ENCODE results near the gene ZNF90. TPM values are rescaled to one million over a fixed set of nuclear protein-coding genes. Genes with fewer than 3 reads are reported as not detected.
"Not testable (repeated sequence)": the region's sequence is repeated elsewhere in the genome, so short reads cannot be mapped to it uniquely, and the experiment has no call there.

ZNF90 gene
- polyA plus RNA-seq, 1 donor (not counting 4 experiments of a cell fraction or from before 2014, with no cell fraction given), result 5.8 TPM

DNA sequence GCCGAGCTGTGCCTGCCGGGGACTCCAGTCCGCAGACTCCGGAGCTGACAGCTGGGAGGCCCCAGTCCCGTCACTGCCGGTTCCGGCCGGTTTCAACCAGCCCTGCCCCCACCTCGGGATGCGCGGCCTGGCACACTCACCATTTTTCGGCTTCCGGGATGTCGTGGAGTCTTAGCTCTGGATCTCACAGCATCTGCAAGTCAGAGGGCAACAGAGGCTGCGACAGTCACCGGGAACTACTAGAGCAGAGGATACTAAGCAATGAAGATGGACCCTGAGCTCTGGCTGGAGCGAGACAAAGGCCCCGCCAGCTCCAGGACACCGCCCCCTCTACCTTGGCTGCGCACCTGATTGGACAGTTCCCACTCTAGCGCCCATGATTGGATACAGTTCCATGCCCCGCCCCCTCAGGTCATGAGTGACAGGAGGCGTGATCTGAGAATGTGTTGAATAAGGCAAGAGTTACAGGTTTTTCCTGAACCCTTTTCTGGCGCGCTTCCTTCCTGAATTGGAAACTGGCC, 38.5 kb upstream of the ZNF90 start, which contains the start of gene ZNF682:
Gene ZNF682, minus strand, starts transcription at position 303 of the 521 bp plus-strand sequence. Its CDS starts 160 bp downstream, at position 143.
- peak within 1 kb of the TSS; percentile 100 for H2AFZ ChIP-seq (ENCODE audit: control insufficient read depth, low read length)
- peak; percentile 81 for DNase-seq (ENCODE audit: low read depth, low spot score)
- peaks cover 2% of the 10 kb centered on the region for H3K79me2 ChIP-seq (ENCODE audit: control insufficient read depth, insufficient read depth, low read length)
- TF ChIP-seq EZH2 (IDR thresholded peaks at IDR 0.05; ENCODE audit: low read length) (no peak), CTCF (optimal IDR thresholded peaks at IDR 0.05 in 1 of 3, IDR thresholded peaks at IDR 0.05 in 1 of 3, conservative IDR thresholded peaks at IDR 0.05 in 1 of 3; ENCODE audit: extremely low read depth in 1 of 3, insufficient read depth in 2 of 3, low read length in 3 of 3) (no peak)
- no peaks in the 10 kb centered on the region for H3K9me1 ChIP-seq (ENCODE audit: control insufficient read depth, extremely low read depth, insufficient read depth, low read length)
- FAIRE-seq, result peak; percentile 73
- H3K4me1 ChIP-seq (ENCODE audit: control insufficient read depth, extremely low read depth, insufficient read depth, low read length), result peaks cover 4% of the 10 kb centered on the region
- peak within 1 kb of the TSS; percentile 84 for H3K9ac ChIP-seq (ENCODE audit: control insufficient read depth, extremely low read depth, insufficient read depth, low read length)
- no peaks in the 10 kb centered on the region for H3K27me3 ChIP-seq (ENCODE audit: control insufficient read depth, extremely low read depth, insufficient read depth, low read length)
- H3K4me2 ChIP-seq (ENCODE audit: control insufficient read depth, extremely low read depth, insufficient read depth, low read depth, low read length), result peak within 1 kb of the TSS; percentile 95
- H3K27ac ChIP-seq (ENCODE audit: control insufficient read depth, insufficient read depth, low read length), result peak within 1 kb of the TSS; percentile 77
- no peaks in the 10 kb centered on the region for H3K36me3 ChIP-seq (ENCODE audit: control insufficient read depth in 2 of 2, extremely low read depth in 1 of 2, insufficient read depth in 2 of 2, low read length in 2 of 2)
- dilution Hi-C loops (cut with MboI; ENCODE audit: extremely low pct_ligation_motif_present, low sequenced_read_pairs), result no loop called here
- H3K4me3 ChIP-seq (ENCODE audit: control insufficient read depth in 2 of 3, extremely low read depth in 1 of 3, insufficient read depth in 2 of 3, low read depth in 1 of 3, low read length in 3 of 3), result peak within 1 kb of the TSS; percentile 92 to 95 (median 95)
- H3K9me3 ChIP-seq (ENCODE audit: control insufficient read depth, low read depth, low read length), result no peaks in the 10 kb centered on the region
- H4K20me1 ChIP-seq (ENCODE audit: control insufficient read depth, extremely low read depth, insufficient read depth, low read length), result no peaks in the 10 kb centered on the region

GRCh38 chr19:20044663-20045062, 33.1 kb upstream of the ZNF90 start:
- TF ChIP-seq EZH2 (IDR thresholded peaks at IDR 0.05; ENCODE audit: low read length), result no peak
- TF ChIP-seq CTCF (optimal IDR thresholded peaks at IDR 0.05 in 1 of 3, IDR thresholded peaks at IDR 0.05 in 1 of 3, conservative IDR thresholded peaks at IDR 0.05 in 1 of 3; ENCODE audit: extremely low read depth in 1 of 3, insufficient read depth in 2 of 3, low read length in 3 of 3), result no peak
- DNase-seq (ENCODE audit: low read depth, low spot score) (no peak), FAIRE-seq (no peak)
- Histone ChIP-seq H3K27ac (ENCODE audit: control insufficient read depth, insufficient read depth, low read length) (no peak overlapping the region), H2AFZ (ENCODE audit: control insufficient read depth, low read length) (peak overlapping the region; percentile 63), H3K9me3 (ENCODE audit: control insufficient read depth, low read depth, low read length) (no peaks in the 10 kb centered on the region), H3K79me2 (ENCODE audit: control insufficient read depth, insufficient read depth, low read length) (no peaks in the 10 kb centered on the region), H3K9me1 (ENCODE audit: control insufficient read depth, extremely low read depth, insufficient read depth, low read length) (no peaks in the 10 kb centered on the region), H4K20me1 (ENCODE audit: control insufficient read depth, extremely low read depth, insufficient read depth, low read length) (no peaks in the 10 kb centered on the region), H3K4me1 (ENCODE audit: control insufficient read depth, extremely low read depth, insufficient read depth, low read length) (peaks cover 7% of the 10 kb centered on the region), H3K27me3 (ENCODE audit: control insufficient read depth, extremely low read depth, insufficient read depth, low read length) (no peaks in the 10 kb centered on the region), H3K36me3 (ENCODE audit: control insufficient read depth in 2 of 2, extremely low read depth in 1 of 2, insufficient read depth in 2 of 2, low read length in 2 of 2) (no peaks in the 10 kb centered on the region), H3K4me2 (ENCODE audit: control insufficient read depth, extremely low read depth, insufficient read depth, low read depth, low read length) (no peak overlapping the region), H3K9ac (ENCODE audit: control insufficient read depth, extremely low read depth, insufficient read depth, low read length) (no peak overlapping the region), H3K4me3 (ENCODE audit: control insufficient read depth in 2 of 3, extremely low read depth in 1 of 3, insufficient read depth in 2 of 3, low read depth in 1 of 3, low read length in 3 of 3) (no peak overlapping the region)
- dilution Hi-C loops (cut with MboI; ENCODE audit: extremely low pct_ligation_motif_present, low sequenced_read_pairs), result no loop called here

DNA sequence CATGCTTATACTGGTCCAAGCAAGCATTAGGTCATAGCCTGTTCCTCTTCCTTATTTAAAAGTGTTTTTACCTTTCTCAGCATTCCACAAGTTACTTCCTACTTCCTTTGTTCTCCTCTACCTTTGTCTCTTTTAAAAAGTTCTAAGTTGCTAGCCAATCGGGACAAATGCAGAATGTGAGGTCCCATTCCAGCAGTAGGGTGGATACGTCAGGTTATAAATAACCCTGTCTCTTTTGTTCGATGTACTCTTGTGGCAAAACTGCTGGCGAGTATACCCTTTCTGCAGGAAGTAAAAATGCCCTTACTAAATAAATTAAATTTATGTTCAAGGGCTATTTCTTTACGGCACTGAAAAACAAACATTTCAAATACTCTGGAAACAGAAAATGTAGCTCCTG, 32.1 kb upstream of the ZNF90 start:
- H3K27ac ChIP-seq (ENCODE audit: control insufficient read depth, insufficient read depth, low read length); FAIRE-seq: not testable (repeated sequence)

More for the DNA sequence above, 32.1 kb upstream of the ZNF90 start:
- dilution Hi-C loops (cut with MboI; ENCODE audit: extremely low pct_ligation_motif_present, low sequenced_read_pairs); H3K9ac ChIP-seq (ENCODE audit: control insufficient read depth, extremely low read depth, insufficient read depth, low read length); H3K4me1 ChIP-seq (ENCODE audit: control insufficient read depth, extremely low read depth, insufficient read depth, low read length); H3K79me2 ChIP-seq (ENCODE audit: control insufficient read depth, insufficient read depth, low read length); H3K9me1 ChIP-seq (ENCODE audit: control insufficient read depth, extremely low read depth, insufficient read depth, low read length); H4K20me1 ChIP-seq (ENCODE audit: control insufficient read depth, extremely low read depth, insufficient read depth, low read length); DNase-seq (ENCODE audit: low read depth, low spot score); H3K27me3 ChIP-seq (ENCODE audit: control insufficient read depth, extremely low read depth, insufficient read depth, low read length); H3K9me3 ChIP-seq (ENCODE audit: control insufficient read depth, low read depth, low read length); H3K36me3 ChIP-seq (ENCODE audit: control insufficient read depth in 2 of 2, extremely low read depth in 1 of 2, insufficient read depth in 2 of 2, low read length in 2 of 2): not testable (repeated sequence)
- Histone ChIP-seq H2AFZ (ENCODE audit: control insufficient read depth, low read length) (peak overlapping the region; percentile 80), H3K4me2 (ENCODE audit: control insufficient read depth, extremely low read depth, insufficient read depth, low read depth, low read length) (peak overlapping the region; percentile 35), H3K4me3 (ENCODE audit: control insufficient read depth in 2 of 3, extremely low read depth in 1 of 3, insufficient read depth in 2 of 3, low read depth in 1 of 3, low read length in 3 of 3) (peak overlapping the region in 1 of 3 experiments; percentile 14)
